ENCODE measurements around the gene PSME3. TPM values are rescaled to one million over a fixed set of nuclear protein-coding genes. Genes with fewer than 3 reads are reported as not detected.

PSME3 gene
- total and polyA plus RNA-seq, 10 donors: 19.1 to 96.4 (median 73.7) TPM

GRCh38 chr17:42787266-42787665 is 45.9 kb upstream of the PSME3 start:
- WGBS, 5 donors: 89 to 94% (median 91%) methylated on average over 10 to 11 of the region's 11 CpGs
- Histone ChIP-seq H3K4me3 (no peak overlapping the region), H3K36me3 (no peaks in the 10 kb centered on the region), H3K4me1 (peaks cover 3 to 31% (median 20%) of the 10 kb centered on the region in 6 donors), H3K9me3 (no peaks in the 10 kb centered on the region), H3K27me3 (replicated peaks in 1 of 7) (peaks cover 0 to 56% (median 33%) of the 10 kb centered on the region in 7 donors), H3K27ac (no peak overlapping the region)
- intact Hi-C loops (cut with DNase I; ENCODE audit: low total_unique reads): no loop called here
- no peak for DNase-seq
- TF ChIP-seq POLR2A (IDR thresholded peaks at IDR 0.05): no peak
- TF ChIP-seq CTCF (IDR thresholded peaks at IDR 0.05 in 8 of 11, conservative IDR thresholded peaks at IDR 0.05 in 3 of 11): no peak
- no peak for TF ChIP-seq POLR2AphosphoS5 (IDR thresholded peaks at IDR 0.05)

GRCh38 chr17:42791948-42792347 is 41.2 kb upstream of the PSME3 start:
- intact Hi-C loops (cut with DNase I; ENCODE audit: low total_unique reads): no loop called here
- H3K27me3 ChIP-seq (replicated peaks in 1 of 7): peaks cover 0 to 10% (median 0%) of the 10 kb centered on the region in 7 donors
- no peak overlapping the region for H3K27ac ChIP-seq
- TF ChIP-seq POLR2A (IDR thresholded peaks at IDR 0.05) (no peak), POLR2AphosphoS5 (IDR thresholded peaks at IDR 0.05) (no peak), CTCF (IDR thresholded peaks at IDR 0.05 in 8 of 11, conservative IDR thresholded peaks at IDR 0.05 in 3 of 11) (no peak)
- no peak for DNase-seq
- peaks cover 2 to 22% (median 7%) of the 10 kb centered on the region in 6 donors for H3K4me1 ChIP-seq
- no peaks in the 10 kb centered on the region for H3K9me3 ChIP-seq
- peaks cover 0 to 19% (median 2%) of the 10 kb centered on the region in 6 donors for H3K36me3 ChIP-seq
- no peak overlapping the region for H3K4me3 ChIP-seq
- 76 to 91% (median 78%) methylated on average over 2 of the region's 2 CpGs for WGBS, 5 donors

- H3K27me3 ChIP-seq (replicated peaks in 1 of 7): peaks cover 0 to 6% (median 0%) of the 10 kb centered on the region in 7 donors
- WGBS, 5 donors: 77 to 84% (median 81%) methylated on average over 5 of the region's 5 CpGs
- H3K27ac ChIP-seq: no peak overlapping the region
- H3K36me3 ChIP-seq: peaks cover 0 to 20% (median 2%) of the 10 kb centered on the region in 6 donors
- TF ChIP-seq POLR2AphosphoS5 (IDR thresholded peaks at IDR 0.05): no peak
- no peak for TF ChIP-seq POLR2A (IDR thresholded peaks at IDR 0.05)
- TF ChIP-seq CTCF (IDR thresholded peaks at IDR 0.05 in 8 of 11, conservative IDR thresholded peaks at IDR 0.05 in 3 of 11): no peak
- no peak overlapping the region for H3K4me3 ChIP-seq
- intact Hi-C loops (cut with DNase I; ENCODE audit: low total_unique reads): no loop called here
- DNase-seq: no peak
- no peaks in the 10 kb centered on the region for H3K9me3 ChIP-seq
- H3K4me1 ChIP-seq: peaks cover 8 to 28% (median 13%) of the 10 kb centered on the region in 6 donors
Measured at GRCh38 chr17:42792545-42792944, 40.7 kb upstream of the PSME3 start.

GRCh38 chr17:42795061-42795460 is 38.1 kb upstream of the PSME3 start:
- Histone ChIP-seq H3K27me3 (replicated peaks in 1 of 7) (no peaks in the 10 kb centered on the region), H3K9me3 (no peaks in the 10 kb centered on the region), H3K4me1 (peaks cover 13 to 43% (median 25%) of the 10 kb centered on the region in 6 donors), H3K27ac (no peak overlapping the region), H3K4me3 (no peak overlapping the region), H3K36me3 (peaks cover 0 to 20% (median 2%) of the 10 kb centered on the region in 6 donors)
- TF ChIP-seq POLR2A (IDR thresholded peaks at IDR 0.05): no peak
- no peak for TF ChIP-seq POLR2AphosphoS5 (IDR thresholded peaks at IDR 0.05)
- no peak for TF ChIP-seq CTCF (IDR thresholded peaks at IDR 0.05 in 8 of 11, conservative IDR thresholded peaks at IDR 0.05 in 3 of 11)
- 24 to 40% (median 29%) methylated on average over 4 of the region's 4 CpGs for WGBS, 5 donors
- DNase-seq: no peak
- intact Hi-C loops (cut with DNase I; ENCODE audit: low total_unique reads): no loop called here
